ENCODE data around the gene TTC33. TPM values are rescaled to one million over a fixed set of nuclear protein-coding genes. Genes with fewer than 3 reads are reported as not detected.

The TTC33 gene
- total RNA-seq, 2 donors from 2014 or later, result 10.3 to 22.5 TPM

DNA sequence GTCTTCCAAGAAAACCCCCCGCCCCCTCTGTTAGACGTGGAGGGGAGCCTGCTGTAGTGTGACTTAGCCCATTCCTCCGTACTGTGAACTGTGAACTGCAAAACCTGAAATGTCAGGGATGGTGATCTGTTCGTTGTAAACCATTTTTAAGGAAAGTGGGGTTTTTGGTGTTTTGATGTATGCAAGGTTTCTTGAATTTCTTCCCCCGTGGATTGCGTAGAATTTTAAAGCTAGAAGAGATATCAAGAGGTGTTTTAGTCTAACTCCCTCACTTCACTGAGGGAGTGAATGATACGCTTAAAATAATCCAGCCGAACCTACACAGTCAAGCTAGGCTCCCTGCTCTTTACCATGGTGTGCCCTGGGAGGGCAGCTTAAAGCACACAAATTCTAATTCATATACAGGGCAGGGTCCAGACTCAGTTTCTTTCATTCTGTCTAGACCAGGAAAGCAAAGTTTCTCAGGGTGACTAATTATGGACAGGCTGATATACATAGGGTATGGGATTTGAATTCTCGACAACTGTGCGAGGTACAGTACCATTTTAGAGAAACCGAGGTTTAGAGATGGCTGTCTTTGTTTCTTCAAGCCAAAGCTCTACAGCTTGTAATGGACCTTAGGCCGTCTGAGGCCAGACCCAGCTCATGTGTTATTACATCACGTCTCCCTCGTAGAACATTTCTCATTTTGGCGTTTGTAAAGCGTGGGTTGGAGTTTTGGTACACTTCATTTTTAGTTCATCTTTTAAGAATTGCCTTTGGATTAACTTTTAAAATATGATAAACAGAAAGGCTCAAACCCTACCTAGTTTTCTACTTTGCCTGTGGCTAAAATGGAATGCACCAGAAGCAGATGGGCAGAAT lies 73.4 kb downstream of the TTC33 start:
- peak overlapping the region; percentile 94 for H3K4me3 ChIP-seq
- no peaks in the 10 kb centered on the region for H3K36me3 ChIP-seq
- H3K27ac ChIP-seq, result peak overlapping the region in 1 of 2 donors; percentile 29
- H3K9me3 ChIP-seq, result no peaks in the 10 kb centered on the region
- TF ChIP-seq, protein P1, sequence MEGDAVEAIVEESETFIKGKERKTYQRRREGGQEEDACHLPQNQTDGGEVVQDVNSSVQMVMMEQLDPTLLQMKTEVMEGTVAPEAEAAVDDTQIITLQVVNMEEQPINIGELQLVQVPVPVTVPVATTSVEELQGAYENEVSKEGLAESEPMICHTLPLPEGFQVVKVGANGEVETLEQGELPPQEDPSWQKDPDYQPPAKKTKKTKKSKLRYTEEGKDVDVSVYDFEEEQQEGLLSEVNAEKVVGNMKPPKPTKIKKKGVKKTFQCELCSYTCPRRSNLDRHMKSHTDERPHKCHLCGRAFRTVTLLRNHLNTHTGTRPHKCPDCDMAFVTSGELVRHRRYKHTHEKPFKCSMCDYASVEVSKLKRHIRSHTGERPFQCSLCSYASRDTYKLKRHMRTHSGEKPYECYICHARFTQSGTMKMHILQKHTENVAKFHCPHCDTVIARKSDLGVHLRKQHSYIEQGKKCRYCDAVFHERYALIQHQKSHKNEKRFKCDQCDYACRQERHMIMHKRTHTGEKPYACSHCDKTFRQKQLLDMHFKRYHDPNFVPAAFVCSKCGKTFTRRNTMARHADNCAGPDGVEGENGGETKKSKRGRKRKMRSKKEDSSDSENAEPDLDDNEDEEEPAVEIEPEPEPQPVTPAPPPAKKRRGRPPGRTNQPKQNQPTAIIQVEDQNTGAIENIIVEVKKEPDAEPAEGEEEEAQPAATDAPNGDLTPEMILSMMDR (IDR thresholded peaks at IDR 0.05), result no peak
- no peaks in the 10 kb centered on the region for H3K27me3 ChIP-seq (replicated peaks; ENCODE audit: insufficient read depth)
- ATAC-seq (ENCODE audit: insufficient number of reproducible peaks, low FRiP score, low read depth) (no peak), DNase-seq (ENCODE audit: low spot score) (no peak)
- H3K4me1 ChIP-seq (ENCODE audit: control insufficient read depth in 1 of 2, low read depth in 2 of 2), result peaks cover 0 to 15% of the 10 kb centered on the region in 2 donors

DNA sequence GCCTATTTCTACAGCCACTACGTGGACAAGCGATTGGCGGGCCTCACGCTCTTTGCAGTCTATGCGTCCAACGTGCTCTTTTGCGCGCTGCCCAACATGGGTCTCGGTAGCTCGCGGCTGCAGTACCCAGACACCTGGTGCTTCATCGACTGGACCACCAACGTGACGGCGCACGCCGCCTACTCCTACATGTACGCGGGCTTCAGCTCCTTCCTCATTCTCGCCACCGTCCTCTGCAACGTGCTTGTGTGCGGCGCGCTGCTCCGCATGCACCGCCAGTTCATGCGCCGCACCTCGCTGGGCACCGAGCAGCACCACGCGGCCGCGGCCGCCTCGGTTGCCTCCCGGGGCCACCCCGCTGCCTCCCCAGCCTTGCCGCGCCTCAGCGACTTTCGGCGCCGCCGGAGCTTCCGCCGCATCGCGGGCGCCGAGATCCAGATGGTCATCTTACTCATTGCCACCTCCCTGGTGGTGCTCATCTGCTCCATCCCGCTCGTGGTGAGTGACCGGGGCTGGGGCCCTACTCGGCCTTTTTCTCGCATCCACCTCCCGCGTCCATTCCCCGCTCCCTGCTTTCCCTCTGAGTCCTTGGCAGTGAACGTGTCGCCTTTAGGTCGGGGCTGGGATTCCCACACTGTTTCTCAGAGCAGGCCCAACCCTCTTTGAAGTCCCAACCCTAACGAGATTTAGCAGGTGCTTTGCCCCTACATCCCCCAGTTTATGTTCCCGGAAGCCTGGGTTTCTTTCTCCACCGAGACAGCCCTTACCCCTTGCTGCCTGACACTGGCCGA lies 74.2 kb downstream of the TTC33 start:
- Histone ChIP-seq H3K4me3 (peak overlapping the region; percentile 94), H3K36me3 (no peaks in the 10 kb centered on the region), H3K27ac (peak overlapping the region in 1 of 2 donors; percentile 6), H3K27me3 (replicated peaks; ENCODE audit: insufficient read depth) (no peaks in the 10 kb centered on the region), H3K4me1 (ENCODE audit: control insufficient read depth in 1 of 2, low read depth in 2 of 2) (peaks cover 0 to 15% of the 10 kb centered on the region in 2 donors), H3K9me3 (no peaks in the 10 kb centered on the region)
- TF ChIP-seq, protein P1 (IDR thresholded peaks at IDR 0.05), result no peak
- DNase-seq (ENCODE audit: low spot score) (no peak), ATAC-seq (ENCODE audit: insufficient number of reproducible peaks, low FRiP score, low read depth) (no peak)

DNA sequence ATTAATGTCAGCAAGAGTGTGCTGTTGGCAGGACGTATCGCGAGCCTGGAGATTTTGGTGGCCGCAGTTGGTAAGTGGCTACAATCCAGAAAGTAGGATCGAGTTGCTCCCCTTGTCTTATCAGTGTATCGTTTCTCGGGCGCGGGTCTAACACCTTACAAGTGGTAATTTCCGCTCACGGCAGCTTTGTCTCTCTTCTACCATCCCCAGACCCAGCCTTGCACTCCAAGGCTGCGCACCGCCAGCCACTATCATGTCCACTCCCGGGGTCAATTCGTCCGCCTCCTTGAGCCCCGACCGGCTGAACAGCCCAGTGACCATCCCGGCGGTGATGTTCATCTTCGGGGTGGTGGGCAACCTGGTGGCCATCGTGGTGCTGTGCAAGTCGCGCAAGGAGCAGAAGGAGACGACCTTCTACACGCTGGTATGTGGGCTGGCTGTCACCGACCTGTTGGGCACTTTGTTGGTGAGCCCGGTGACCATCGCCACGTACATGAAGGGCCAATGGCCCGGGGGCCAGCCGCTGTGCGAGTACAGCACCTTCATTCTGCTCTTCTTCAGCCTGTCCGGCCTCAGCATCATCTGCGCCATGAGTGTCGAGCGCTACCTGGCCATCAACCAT lies 74.9 kb downstream of the TTC33 start:
- no peak for ATAC-seq (ENCODE audit: insufficient number of reproducible peaks, low FRiP score, low read depth)
- TF ChIP-seq, protein P1 (IDR thresholded peaks at IDR 0.05), result peak; percentile 17

DNA sequence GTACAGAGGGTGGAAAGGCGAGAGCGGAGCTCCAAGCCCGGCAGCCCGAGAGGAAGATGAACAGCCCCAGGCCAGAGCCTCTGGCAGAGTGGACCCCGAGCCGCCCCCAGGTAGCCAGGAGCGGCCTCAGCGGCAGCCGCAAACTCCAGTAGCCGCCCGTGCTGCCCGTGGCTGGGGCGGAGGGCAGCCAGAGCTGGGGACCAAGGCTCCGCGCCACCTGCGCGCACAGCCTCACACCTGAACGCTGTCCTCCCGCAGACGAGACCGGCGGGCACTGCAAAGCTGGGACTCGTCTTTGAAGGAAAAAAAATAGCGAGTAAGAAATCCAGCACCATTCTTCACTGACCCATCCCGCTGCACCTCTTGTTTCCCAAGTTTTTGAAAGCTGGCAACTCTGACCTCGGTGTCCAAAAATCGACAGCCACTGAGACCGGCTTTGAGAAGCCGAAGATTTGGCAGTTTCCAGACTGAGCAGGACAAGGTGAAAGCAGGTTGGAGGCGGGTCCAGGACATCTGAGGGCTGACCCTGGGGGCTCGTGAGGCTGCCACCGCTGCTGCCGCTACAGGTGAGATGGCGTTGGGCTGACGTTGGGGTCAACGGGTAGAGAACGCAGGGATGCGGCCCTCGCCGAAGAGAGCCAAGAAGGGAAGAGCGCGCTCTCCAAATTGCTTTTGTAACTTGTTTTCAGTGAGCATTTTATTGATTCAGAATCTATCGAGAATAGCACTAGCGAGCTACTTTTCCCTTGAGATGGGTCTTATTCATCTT lies 75.7 kb downstream of the TTC33 start, which contains the start of gene PTGER4:
Gene PTGER4 (plus strand): TSS at position 3 of the 769 bp plus-strand sequence. CDS start 1,079 bp downstream, outside the sequence.
- ATAC-seq (ENCODE audit: insufficient number of reproducible peaks, low FRiP score, low read depth) (no peak), DNase-seq (ENCODE audit: low spot score) (no peak)
- TF ChIP-seq, protein P1 (IDR thresholded peaks at IDR 0.05), result no peak
- Histone ChIP-seq H3K4me3 (peak within 1 kb of the TSS; percentile 94), H3K9me3 (no peaks in the 10 kb centered on the region), H3K27ac (peak within 1 kb of the TSS; percentile 68 to 73), H3K27me3 (replicated peaks; ENCODE audit: insufficient read depth) (no peaks in the 10 kb centered on the region), H3K4me1 (ENCODE audit: control insufficient read depth in 1 of 2, low read depth in 2 of 2) (peaks cover 0 to 15% of the 10 kb centered on the region in 2 donors), H3K36me3 (no peaks in the 10 kb centered on the region)

More for the DNA sequence above, 74.9 kb downstream of the TTC33 start:
- Histone ChIP-seq H3K9me3 (no peaks in the 10 kb centered on the region), H3K27me3 (replicated peaks; ENCODE audit: insufficient read depth) (no peaks in the 10 kb centered on the region), H3K36me3 (no peaks in the 10 kb centered on the region), H3K4me3 (peak overlapping the region; percentile 94), H3K4me1 (ENCODE audit: control insufficient read depth in 1 of 2, low read depth in 2 of 2) (peaks cover 0 to 15% of the 10 kb centered on the region in 2 donors), H3K27ac (no peak overlapping the region)
- DNase-seq (ENCODE audit: low spot score), result no peak
